Measurements from ENCODE around the gene LARGE1.

Gene LARGE1

GRCh38 chr22:33920197-33920540, at the start of gene LARGE1:
TSS of gene LARGE1 (minus strand) at chr22:33920476.
- no peak for TF ChIP-seq EZH2 (IDR thresholded peaks at IDR 0.05; ENCODE audit: borderline replicate concordance, low read length)
- no peak for TF ChIP-seq CTCF (IDR thresholded peaks at IDR 0.05; ENCODE audit: low read length)
- no peaks in the 10 kb centered on the region for H3K36me3 ChIP-seq (ENCODE audit: insufficient read depth, low read length)
- H3K4me1 ChIP-seq (ENCODE audit: insufficient read depth, low read length, severe bottlenecking), result peaks cover 28% of the 10 kb centered on the region
- H3K4me3 ChIP-seq (ENCODE audit: low read depth, low read length, poor library complexity, severe bottlenecking), result peak within 1 kb of the TSS; percentile 70
- H3K4me2 ChIP-seq (ENCODE audit: low read length), result peak within 1 kb of the TSS; percentile 92
- no peaks in the 10 kb centered on the region for H3F3A ChIP-seq (ENCODE audit: insufficient read depth, low read length)
- H3K79me2 ChIP-seq (ENCODE audit: insufficient read depth, low read length), result no peaks in the 10 kb centered on the region
- H3K27ac ChIP-seq (ENCODE audit: low read depth, low read length, poor library complexity, severe bottlenecking), result no peak within 1 kb of the TSS
- H2AFZ ChIP-seq (ENCODE audit: low read length), result no peak within 1 kb of the TSS
- no peaks in the 10 kb centered on the region for H4K20me1 ChIP-seq (ENCODE audit: insufficient read depth, low read length)
- H3K9me2 ChIP-seq (ENCODE audit: low read depth, low read length), result no peaks in the 10 kb centered on the region
- H3K9ac ChIP-seq (ENCODE audit: low read length), result peak within 1 kb of the TSS; percentile 62
- no peaks in the 10 kb centered on the region for H3K27me3 ChIP-seq (ENCODE audit: insufficient read depth, low read length)
- no peaks in the 10 kb centered on the region for H3K9me3 ChIP-seq (ENCODE audit: low read length)

- Histone ChIP-seq H3K9me2 (ENCODE audit: low read depth, low read length) (no peaks in the 10 kb centered on the region), H3K9me3 (ENCODE audit: low read length) (no peaks in the 10 kb centered on the region), H4K20me1 (ENCODE audit: insufficient read depth, low read length) (no peaks in the 10 kb centered on the region), H3K4me2 (ENCODE audit: low read length) (no peak overlapping the region), H3F3A (ENCODE audit: insufficient read depth, low read length) (no peaks in the 10 kb centered on the region), H3K4me3 (ENCODE audit: low read depth, low read length, poor library complexity, severe bottlenecking) (no peak overlapping the region), H2AFZ (ENCODE audit: low read length) (no peak overlapping the region), H3K4me1 (ENCODE audit: insufficient read depth, low read length, severe bottlenecking) (no peaks in the 10 kb centered on the region), H3K79me2 (ENCODE audit: insufficient read depth, low read length) (no peaks in the 10 kb centered on the region), H3K27ac (ENCODE audit: low read depth, low read length, poor library complexity, severe bottlenecking) (no peak overlapping the region), H3K27me3 (ENCODE audit: insufficient read depth, low read length) (no peaks in the 10 kb centered on the region), H3K9ac (ENCODE audit: low read length) (no peak overlapping the region), H3K36me3 (ENCODE audit: insufficient read depth, low read length) (no peaks in the 10 kb centered on the region)
- no peak for TF ChIP-seq EZH2 (IDR thresholded peaks at IDR 0.05; ENCODE audit: borderline replicate concordance, low read length)
- TF ChIP-seq CTCF (IDR thresholded peaks at IDR 0.05; ENCODE audit: low read length), result no peak
These were observed 48.8 kb upstream of the LARGE1 start for GRCh38 chr22:33969045-33969444.

GRCh38 chr22:33964121-33964520, 43.8 kb upstream of the LARGE1 start:
- Histone ChIP-seq H3K9me2 (ENCODE audit: low read depth, low read length) (no peaks in the 10 kb centered on the region), H3K9ac (ENCODE audit: low read length) (no peak overlapping the region), H3K79me2 (ENCODE audit: insufficient read depth, low read length) (no peaks in the 10 kb centered on the region), H3K4me3 (ENCODE audit: low read depth, low read length, poor library complexity, severe bottlenecking) (no peak overlapping the region), H3F3A (ENCODE audit: insufficient read depth, low read length) (no peaks in the 10 kb centered on the region), H3K9me3 (ENCODE audit: low read length) (no peaks in the 10 kb centered on the region), H3K36me3 (ENCODE audit: insufficient read depth, low read length) (no peaks in the 10 kb centered on the region), H2AFZ (ENCODE audit: low read length) (no peak overlapping the region), H4K20me1 (ENCODE audit: insufficient read depth, low read length) (no peaks in the 10 kb centered on the region), H3K27ac (ENCODE audit: low read depth, low read length, poor library complexity, severe bottlenecking) (no peak overlapping the region), H3K27me3 (ENCODE audit: insufficient read depth, low read length) (no peaks in the 10 kb centered on the region), H3K4me1 (ENCODE audit: insufficient read depth, low read length, severe bottlenecking) (no peaks in the 10 kb centered on the region), H3K4me2 (ENCODE audit: low read length) (no peak overlapping the region)
- TF ChIP-seq CTCF (IDR thresholded peaks at IDR 0.05; ENCODE audit: low read length) (no peak), EZH2 (IDR thresholded peaks at IDR 0.05; ENCODE audit: borderline replicate concordance, low read length) (no peak)
